GM21515 (cell line): ENCODE measurements around the gene JPT1.

ENCODE experiments used
- ATAC-seq: cut with Tn5 transposase; IDR thresholded peaks from one replicate; pipeline ENCODE4 v1.9.1; 2021; ENCODE audit not compliant: unreplicated experiment

JPT1 gene

DNA sequence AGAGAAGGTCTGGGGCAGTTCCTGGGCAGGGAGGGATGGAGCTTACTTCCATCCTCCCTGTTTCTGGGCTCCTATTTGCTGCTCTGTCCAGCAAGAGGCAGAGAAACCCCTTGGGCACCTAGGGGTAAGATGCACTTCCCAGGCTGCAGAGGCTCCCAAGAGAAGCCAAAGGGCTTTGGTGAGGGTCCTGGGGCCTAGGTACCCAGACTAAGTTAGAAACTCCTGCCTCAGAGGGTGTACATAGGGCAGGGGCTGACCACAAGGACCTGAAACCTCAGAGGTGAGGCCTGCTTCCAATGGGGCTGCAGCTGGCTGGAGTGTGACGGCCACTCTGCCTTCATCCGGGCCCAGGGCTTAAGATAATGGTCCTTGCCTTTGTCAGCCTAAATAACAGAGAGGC is 46.1 kb downstream of the JPT1 start:
- no peak for ATAC-seq

DNA sequence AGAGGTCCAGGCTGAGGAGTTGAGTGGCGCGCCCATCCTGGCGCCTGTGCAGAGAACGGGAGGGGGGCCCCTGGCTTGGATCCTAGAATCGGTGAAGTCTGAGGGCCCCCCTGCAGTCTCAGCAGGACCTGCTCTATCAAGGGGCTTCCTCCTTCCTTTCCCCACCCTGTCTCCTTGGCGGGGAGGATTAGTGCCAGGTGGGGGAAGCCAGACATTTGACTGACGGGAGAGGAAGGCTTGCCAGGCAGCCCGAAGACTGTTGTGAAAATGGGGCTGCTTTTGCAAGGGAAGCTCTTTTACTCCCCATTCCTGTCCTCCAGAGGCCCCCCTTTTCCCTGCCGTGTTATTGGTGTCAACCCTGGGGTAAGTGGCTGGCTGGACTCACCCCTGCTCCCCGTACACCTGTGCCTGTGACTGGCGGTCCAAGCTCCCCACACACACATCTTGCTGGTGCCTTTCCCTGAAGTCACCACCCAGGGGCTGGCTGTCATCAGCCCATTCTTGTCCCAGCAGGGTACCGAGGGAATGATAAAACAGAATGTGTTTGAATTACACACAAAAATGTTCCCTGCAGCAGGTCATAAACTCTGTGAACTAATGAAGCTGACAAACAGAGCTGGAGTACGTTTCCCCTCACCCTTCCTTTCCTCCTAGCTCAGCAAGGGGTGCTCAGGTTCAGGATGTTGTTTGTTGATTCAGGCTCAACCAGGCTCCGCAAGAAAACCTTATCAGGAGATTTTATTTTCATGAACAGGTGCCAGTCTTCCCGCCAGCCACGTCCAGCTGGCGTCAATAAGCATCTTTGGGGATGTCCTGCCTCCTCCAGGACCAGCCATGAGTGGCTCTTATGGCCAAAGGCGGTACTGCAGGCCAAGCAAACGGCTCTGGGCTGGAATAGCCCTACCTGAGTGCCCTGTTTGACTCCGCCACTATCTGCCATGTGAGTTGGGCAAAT is 48.9 kb downstream of the JPT1 start:
- ATAC-seq, result no peak

DNA sequence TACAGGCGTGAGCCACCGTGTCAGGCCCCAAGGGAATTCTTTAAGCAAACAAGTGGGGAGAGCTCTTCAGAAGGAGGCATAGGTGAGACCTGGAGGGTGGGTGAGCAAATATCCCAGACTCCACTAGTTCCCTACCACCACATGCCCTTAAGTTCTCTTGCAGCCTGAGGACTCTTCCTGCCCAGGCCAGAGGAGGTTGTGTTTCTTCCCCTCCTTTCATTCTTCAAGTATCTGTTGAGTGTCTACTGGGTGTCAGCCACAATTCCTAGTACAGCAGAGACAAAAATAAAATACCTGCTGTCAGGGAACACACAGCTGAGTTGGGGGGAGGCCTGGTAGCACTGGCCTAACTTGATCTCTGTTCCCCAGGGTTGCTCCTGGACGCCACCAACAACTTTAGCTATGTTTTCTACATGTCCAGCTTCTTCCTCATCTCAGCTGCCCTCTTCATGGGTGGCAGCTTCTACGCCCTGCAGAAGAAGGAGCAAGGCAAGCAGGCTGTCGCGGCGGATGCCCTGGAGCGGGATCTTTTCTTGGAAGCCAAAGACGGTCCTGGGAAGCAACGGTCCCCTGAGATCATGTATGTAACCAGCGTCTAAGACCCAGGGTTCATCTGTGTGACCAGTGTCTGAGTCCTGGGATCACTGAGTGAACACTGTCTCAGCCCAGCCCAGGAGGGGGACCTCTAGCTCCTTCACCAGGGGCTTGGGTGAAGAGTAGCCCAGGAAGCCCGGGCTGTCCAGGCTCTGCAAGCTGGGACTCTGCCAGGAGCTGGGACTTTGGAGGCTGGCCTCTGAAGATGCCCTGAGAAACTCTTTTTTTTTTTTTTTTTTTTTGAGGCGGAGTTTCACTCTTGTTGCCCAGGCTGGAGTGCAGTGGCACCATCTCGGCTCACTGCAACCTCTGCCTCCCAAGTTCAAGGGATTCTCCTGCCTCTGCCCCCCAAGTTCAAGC is 50.4 kb downstream of the JPT1 start:
- ATAC-seq, result no peak

DNA sequence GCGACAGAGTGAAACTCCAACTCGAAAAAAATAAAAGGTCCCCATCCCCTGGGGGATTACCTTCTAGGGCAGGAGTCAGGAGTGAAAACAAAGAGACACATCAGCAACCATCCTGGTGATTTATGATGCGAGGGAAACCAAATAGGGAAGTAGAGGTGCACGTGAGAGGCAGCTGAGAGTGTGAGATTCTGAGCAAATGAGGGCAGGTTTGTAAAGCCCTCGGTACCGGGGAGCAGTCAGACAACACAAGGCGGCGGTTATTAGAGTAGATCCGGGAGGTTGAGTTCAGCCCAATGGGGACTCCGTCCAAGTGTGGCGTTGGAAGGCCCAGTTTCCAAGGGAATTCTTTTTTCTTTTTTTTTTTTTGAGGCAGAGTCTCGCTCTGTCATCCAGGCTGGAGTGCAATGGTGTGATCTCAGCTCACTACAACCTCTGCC is 51.9 kb downstream of the JPT1 start:
- no peak for ATAC-seq

GRCh38 chr17:75099881-75100595 is 54.3 kb downstream of the JPT1 start:
- no peak for ATAC-seq

DNA sequence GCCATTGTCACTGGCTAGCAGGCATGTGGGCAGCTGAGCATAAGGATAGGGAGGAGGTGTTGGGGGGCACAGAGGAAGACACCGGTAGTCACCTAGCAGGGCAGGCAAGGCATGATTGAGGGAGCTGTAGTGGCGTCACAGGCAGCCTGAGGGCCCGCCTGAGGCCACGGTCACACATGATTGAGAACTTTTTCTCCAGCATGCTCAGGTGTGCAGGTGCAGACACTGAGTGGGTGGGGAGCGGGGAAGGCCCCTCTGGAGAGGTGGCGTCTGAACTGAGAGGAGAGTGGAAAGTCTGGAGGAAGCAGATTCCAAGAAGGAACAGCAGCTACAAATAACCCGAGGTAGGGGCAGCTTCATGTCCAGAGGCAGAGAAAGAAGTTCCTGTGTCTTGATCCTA is 55.5 kb downstream of the JPT1 start:
- no peak for ATAC-seq

- no peak for ATAC-seq
Measured at GRCh38 chr17:75097865-75098264, 56.4 kb downstream of the JPT1 start.

GRCh38 chr17:75096082-75096625 is 58.2 kb downstream of the JPT1 start:
- no peak for ATAC-seq

DNA sequence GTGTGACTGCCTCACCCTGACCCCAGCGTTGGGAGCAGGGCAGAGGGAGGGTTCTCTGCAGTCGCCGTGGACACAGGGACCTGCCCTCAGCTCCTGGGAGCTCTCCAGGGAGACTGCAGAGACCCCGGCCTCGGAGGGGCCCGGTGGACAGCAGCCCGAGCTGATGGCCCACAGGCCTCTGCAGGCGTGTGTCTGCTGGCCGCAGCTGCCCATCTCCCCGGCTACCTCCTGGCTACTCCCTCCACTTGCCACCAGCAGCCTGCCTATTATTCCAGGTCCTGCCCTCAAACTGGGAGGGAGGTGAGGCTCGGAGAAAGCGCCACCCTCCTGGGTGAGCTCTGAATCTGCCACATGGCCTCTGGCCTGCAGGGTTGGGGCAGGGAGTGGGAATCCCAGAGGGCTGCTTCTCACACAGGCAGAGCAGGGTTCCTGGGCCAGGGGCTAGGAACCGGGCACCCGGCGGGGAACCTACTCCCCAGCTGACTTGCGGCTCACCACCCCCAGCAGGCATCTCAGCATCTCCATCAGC is 59.4 kb downstream of the JPT1 start:
- no peak for ATAC-seq

DNA sequence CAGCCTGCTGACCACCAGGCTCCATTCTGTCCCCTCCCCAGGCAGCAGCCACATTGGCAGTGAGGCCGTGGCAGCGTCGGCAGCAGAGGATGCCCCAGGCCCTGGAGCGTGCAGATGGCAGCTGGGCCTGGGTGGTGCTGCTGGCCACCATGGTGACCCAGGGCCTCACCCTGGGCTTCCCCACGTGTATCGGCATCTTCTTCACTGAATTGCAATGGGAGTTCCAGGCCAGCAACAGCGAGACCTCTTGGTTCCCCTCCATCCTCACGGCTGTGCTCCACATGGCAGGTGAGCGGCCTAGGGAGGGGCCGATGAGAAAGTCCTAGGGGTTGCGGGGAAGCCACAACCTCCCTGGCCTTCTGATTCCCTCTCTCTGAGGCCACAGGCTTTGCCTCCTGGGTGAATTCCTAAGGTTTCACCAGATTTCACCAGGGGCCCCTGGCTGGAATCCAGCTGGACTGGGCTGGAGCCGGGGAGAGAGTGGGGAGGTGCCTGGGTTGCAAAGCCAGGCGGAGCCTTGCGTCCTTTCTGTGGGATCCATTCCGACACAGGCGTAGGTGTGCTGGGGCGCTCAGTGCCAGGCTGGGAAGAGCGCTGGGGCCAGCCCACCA is 60.7 kb downstream of the JPT1 start:
- no peak for ATAC-seq

GRCh38 chr17:75091855-75092327 is 62.4 kb downstream of the JPT1 start:
- ATAC-seq, result no peak

- ATAC-seq, result no peak
Measured at GRCh38 chr17:75090871-75091854, 63.1 kb downstream of the JPT1 start.

GRCh38 chr17:75088465-75089417 is 65.6 kb downstream of the JPT1 start:
- no peak for ATAC-seq

GRCh38 chr17:75087558-75088453 is 66.5 kb downstream of the JPT1 start, which contains the start of gene SLC16A5:
Gene SLC16A5, plus strand, starts transcription at chr17:75087954. Its CDS starts 5,683 bp downstream, at chr17:75093637.
- ATAC-seq, result no peak

GRCh38 chr17:75087182-75087557 is 67.1 kb downstream of the JPT1 start:
- no peak for ATAC-seq

GRCh38 chr17:75086496-75087181 is 67.7 kb downstream of the JPT1 start:
- ATAC-seq, result no peak
